GM21576 (cell line): Measurements from ENCODE around the gene FKBP6.
"Not testable (repeated sequence)": the region's sequence is repeated elsewhere in the genome, so short reads cannot be mapped to it uniquely, and the experiment has no call there.

Experiments
- ATAC-seq: cut with Tn5 transposase; IDR thresholded peaks from one replicate; pipeline ENCODE4 v1.9.1; 2021; ENCODE audit warnings: mild to moderate bottlenecking, moderate library complexity; ENCODE audit not compliant: unreplicated experiment

The FKBP6 gene

DNA sequence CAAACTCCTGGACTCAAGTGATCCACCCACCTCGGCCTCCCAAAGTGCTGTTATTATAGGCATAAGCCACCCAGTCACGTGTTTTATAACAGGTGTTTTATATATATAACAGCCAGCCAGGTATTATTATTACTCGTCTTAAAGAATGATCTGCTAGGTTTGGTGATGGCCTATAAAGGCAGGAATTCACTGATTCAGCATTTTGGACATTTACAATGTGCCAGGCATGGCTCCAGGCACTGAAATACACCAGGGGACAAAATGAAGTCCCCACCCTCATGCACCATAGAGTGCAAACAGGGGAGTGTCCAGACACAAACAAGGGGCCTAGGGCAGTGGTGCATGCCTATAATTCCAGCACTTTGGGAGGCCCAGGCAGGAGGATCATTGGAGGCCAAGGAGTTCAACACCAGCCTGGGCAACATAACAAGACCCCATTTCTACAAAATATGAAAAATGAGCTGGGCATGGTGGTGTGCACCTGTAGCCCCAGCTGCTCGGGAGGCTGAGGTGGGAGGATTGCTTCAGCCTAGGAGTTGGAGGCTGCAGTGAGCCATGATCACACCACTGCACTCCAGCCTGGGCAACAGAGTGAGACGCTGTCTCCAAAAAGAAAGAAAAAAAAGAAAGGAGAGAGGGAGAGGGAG lies 4.4 kb upstream of the FKBP6 start:
- ATAC-seq, result not testable (repeated sequence)

DNA sequence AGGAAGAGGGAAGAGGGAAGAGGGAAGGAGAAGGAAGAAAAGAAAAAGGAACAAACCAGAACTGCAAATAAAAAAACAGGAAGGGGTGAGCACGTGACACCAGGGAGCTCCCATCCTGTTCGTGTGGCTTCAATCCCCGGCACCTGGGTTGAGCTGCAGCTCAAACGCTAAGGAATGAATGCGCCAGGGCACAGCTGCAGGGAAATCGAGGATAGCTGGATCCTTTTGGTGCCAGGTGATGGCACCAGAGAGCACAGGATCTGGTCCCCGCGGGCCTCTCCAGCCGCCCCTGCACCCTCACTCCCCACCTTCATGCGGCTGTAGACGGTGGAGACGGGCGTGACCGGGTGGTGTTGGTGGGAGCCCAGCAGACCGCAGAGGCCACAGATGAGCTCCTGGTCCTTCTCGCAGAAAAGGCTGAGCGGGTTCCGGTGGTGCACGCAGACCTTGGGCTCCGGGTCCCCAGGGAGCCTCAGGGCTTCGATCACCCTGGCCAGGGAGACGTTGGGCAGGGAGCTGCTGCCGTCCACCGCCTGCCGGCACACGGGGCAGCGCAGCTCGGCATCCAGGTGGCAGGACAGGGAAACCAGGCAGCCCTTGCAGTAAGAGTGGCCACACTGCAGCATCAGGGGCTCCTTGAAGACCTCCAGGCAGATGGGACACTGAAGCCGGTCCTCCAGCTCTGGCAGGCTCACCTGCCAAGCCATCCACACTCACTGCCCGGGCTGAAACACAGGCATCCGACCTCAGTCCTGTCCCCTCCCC lies 3.7 kb upstream of the FKBP6 start:
- ATAC-seq, result not testable (repeated sequence)

DNA sequence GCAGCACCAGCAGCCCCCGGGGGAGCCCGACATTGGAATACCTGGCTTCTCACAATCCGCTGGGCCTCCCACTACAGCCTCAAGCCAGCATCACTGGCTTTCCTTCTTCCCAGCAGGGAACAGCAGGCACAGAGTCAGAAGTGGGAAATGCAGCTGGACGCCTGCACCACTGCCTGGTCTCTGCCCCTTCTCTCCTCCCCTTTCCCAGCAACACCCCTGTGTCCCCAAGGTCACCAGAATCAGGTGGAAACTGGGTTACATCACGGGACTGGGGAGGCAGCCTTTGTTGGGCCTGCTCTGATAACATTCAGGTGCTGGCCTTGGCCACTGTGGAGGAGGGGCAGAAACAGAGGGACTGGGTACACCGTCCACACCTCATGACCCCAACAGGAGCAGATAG lies 2.5 kb upstream of the FKBP6 start:
- not testable (repeated sequence) for ATAC-seq

DNA sequence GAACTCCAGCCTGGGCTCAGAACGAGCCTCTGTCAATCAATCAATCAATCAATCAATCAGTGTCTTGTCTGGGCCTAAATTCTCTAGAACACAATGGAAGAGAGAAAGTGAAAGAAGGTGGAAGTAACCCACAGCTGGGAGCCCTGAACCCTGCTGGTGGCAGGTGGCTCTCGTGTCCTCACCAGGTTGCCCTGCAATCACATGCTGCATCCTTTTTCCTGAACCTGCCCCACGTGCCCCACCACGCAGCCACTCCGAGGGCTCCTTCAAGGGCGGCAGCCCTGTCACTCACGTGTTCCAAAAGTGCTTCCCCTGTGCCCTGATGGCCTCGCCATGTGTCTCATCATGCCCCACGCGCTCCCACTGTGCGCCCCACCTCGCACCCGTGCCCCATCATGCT lies 512 bp upstream of the FKBP6 start:
- not testable (repeated sequence) for ATAC-seq

DNA sequence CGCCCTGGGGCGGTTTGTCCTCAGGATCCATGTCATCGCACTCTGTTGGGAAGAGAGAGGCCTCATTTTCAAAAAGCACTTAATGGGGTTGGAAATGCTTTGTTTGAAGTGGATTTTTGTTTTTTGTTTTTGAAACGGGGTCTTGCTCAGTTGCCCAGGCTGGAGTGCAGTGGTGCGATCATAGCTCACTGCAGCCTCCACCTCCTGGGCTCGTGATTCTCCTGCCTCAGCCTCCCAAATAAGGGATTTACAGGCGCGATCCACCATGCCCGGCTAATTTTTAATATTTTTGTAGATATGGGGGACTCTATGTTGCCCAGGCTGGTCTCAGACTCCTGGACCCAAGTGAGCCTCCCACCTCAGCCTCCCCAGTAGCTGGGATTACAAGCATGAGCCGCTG lies 735 bp downstream of the FKBP6 start:
- ATAC-seq, result no peak

DNA sequence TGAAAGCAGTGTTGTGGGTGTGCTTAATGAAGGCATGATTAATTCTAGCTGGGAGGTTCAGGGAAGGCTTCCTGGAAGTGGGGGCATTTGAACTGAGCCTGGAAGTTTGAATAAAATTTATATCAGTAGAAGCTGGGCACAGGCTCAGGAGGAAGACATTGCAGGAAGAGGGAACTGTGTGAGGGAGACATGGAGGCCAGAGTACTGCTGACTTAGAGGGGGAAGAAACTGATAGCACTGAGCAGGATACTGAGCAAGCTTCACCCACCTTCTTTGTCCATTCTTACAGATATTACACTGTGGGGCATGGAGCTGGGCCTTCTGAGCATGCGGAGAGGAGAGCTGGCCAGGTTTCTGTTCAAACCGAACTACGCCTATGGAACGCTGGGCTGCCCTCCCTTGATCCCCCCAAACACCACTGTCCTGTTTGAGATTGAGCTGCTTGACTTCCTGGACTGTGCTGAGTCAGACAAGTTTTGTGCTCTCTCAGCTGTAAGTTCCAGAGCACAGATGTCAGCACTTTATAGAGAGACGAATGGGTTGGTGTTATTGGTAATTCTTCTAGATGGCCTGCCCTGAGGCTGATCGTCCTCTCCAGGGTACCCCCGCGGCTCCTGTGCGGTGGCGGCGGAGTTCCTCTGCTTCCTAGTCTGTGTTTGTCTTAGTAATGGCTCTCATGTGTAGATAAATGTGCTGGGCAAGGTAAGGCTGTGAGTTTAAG lies 2.1 kb downstream of the FKBP6 start:
- no peak for ATAC-seq

GRCh38 chr7:73330772-73331171 lies 2.8 kb downstream of the FKBP6 start:
- ATAC-seq, result no peak

DNA sequence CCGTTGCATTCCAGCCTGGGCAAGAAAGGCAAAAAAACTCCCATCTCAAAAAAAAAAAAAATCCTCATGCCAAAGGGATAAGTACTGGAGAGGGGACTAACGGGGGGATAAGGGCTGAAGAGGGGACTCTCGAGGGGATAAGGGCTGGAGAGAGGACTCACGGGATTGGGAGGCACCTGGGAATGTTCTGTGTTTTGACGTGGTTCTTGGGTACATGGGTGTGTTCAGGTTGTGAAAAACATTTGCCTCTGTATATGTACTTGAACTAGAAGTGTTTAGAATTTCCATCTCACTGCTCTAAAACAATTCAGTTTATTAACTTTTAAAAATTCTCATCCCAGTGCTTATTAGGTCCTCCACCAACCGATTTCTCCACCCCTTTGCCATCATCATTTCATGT lies 4.5 kb downstream of the FKBP6 start:
- no peak for ATAC-seq

DNA sequence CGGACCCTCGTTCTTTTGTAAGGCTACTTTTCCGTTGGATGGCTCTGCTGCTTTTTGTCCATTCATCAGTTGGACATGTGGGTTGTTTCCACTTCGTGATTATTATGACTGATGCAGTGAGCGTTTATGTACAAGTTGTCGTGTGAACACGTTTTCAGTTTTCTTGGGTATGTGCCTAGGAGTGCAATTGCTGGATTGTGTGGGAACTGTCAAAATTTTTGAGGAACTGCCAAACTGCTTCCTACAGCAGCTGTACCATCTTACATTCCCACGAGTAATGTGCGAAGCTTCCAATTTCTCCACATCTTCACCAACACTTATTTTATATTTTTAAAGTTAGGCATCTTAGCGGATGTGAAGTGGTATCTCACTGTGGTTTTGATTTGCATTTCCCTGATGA lies 10.4 kb downstream of the FKBP6 start:
- no peak for ATAC-seq

DNA sequence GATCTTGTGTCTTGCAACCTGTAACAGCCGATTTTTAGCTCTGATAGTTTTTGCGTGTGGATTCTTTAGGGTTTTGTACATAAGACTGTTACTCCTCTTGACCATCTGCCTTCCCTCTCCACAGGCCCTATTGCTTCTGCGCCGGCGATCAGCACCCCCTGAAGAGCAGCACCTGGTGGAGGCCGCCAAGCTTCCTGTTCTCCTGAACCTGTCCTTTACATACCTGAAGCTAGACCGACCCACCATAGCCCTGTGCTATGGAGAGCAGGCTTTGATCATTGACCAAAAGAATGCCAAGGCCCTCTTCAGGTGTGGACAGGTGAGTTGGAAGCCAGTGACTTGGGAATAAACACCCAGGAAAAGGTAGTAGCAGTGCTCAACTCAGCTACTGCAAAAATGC lies 12.6 kb downstream of the FKBP6 start:
- ATAC-seq, result no peak

GRCh38 chr7:73341877-73342276 lies 13.9 kb downstream of the FKBP6 start:
- no peak for ATAC-seq

GRCh38 chr7:73342645-73343044 lies 14.7 kb downstream of the FKBP6 start:
- ATAC-seq, result no peak

DNA sequence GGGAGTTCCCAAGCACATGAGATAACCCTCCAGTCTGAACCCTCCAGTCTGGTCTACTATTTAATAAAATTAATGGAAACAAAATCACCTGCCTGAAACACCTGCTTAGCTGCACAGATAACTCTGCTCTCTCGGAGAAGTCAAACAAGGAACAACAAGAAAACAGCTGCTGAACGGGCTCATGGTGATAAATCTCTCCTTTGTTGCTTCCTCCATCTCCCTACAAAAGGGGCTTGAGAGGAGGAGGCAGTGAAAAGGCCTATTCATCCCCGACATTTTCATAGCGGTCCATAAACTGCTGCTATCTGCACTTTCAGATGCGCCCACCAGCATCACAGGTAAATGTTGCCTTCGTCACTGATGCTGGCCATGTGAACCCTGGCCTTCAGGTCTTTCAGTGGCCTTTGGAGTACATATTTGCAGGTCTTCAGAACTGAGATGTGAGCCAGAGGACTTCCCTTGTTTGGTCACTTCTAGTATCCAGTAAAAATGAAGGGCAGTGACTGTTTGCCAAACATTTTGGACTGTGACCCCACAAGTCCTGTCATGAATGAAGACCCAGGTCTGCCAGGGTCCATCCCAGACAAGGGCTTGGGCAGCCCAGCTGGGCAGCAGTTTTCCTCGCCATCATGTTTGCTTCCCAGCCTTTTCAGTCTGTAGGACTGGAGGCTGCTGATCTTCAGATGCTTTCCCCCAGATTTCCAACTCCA lies 15.9 kb downstream of the FKBP6 start:
- ATAC-seq, result no peak

DNA sequence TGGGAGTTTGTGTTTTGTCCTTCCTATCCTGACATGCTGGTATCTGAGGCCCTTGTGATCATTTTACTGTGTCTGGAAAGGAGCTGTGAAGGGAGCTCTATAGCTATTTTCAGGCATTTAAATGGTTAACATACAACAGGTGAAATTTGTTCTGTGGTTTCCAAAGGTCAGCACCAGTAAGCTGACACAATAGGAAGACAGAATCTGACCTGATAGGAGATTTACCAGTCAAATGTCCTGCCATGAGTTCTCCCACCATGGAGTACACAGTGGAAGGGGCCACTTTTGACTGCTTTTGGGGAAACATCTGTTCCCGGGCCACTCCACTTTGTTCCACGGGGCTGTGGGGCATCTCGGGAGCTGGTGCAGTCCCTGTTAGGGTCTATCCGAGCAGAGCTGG lies 17.6 kb downstream of the FKBP6 start:
- no peak for ATAC-seq

DNA sequence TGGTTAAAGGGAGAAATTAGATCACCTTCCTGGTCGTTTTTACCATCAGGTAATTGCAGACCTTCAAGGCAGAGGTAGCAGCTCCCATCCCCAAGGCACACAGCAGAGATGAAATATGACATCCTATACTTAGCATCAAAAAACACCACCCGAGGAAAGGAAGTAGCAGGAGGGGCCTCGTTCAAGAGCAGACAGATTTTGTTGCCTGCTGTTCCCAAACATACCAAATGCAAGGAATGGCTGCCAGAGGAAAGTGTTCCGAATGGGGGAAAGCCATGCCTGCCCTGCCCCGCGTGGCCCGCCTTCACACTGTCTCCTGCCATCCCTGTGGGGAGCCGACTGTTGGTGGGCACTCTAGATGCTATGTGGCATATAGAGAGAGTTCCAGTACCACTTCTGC lies 18.0 kb downstream of the FKBP6 start:
- no peak for ATAC-seq

GRCh38 chr7:73349763-73350162 lies 21.8 kb downstream of the FKBP6 start:
- no peak for ATAC-seq

DNA sequence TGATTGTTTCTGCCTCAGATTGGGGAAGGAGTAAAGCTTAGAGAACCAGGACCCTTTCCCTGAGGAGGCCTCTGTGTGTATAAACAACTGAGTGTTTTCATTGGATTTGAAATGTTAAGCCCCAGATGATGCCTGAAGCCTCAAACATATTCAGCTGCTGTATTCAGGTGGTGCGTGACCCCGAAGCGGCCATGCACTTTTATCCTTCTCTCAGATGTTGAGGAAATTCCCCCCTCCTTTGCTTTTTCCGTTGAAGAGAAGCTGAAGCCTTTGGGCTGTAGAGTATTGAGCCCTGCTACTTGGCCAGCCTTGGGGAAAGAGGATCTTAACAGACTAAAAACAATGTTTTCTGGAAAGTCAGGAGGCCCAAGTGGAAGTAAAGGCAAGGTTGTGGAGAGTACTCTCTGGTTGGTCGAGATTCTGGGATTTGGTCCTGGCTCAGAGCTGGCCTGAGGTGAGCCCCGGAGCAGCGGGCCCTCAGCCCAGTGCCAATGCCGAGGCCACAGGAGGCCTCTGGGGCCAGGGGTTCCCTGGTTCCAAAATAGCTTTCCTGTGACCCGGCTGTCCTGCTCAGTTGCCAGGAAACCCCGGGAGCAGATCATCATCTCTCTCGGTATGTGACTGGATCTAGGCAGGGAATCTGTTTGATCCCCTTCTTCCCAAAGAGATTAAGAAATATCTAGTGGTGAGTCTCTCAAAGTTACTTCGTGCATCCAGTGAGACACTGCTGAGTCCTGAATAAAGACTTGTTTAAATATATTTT lies 22.5 kb downstream of the FKBP6 start:
- ATAC-seq, result no peak

GRCh38 chr7:73351447-73352167 lies 23.6 kb downstream of the FKBP6 start:
- no peak for ATAC-seq

DNA sequence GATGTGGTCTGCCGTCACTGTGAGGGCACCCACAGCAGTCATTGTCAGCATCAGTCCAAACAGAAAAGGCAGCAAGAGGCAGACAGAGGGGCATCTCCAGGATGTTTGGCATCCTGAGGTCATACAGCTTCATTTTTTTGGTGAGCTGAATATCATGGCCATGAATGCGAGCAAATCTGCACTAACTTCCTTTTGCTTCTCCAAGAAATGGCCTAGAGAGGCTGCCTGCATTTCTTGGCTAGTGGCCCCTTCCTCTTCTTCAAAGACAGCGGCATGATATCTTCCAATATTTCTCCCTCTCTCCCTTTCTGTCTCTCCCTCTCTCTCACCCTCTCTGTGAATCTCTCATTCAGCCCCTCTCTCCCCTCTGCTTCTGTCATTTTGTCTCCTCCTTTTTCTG lies 24.8 kb downstream of the FKBP6 start:
- no peak for ATAC-seq

GRCh38 chr7:73353243-73353642 lies 25.3 kb downstream of the FKBP6 start:
- no peak for ATAC-seq
